H1 (cell line): ENCODE measurements around the gene SNRK. TPM values are rescaled to one million over a fixed set of nuclear protein-coding genes. Genes with fewer than 3 reads are reported as not detected.

ENCODE experiments used
- CHD7 ChIP-seq: fragments of 300-600 bp; sonication (generic); IDR thresholded peaks from 2 replicates; pipeline ENCODE4 v1.7.1; 2012; ENCODE audit warnings: low read length, moderate library complexity, mild to moderate bottlenecking, inconsistent platforms; ENCODE audit not compliant: insufficient replicate concordance
- CTCF ChIP-seq, 3 experiments: IDR thresholded peaks; 1 replicate in 2 of 3; 2 replicates in 1 of 3; pipeline versions ENCODE4 v1.5.1 to v1.6.1; 2011; ENCODE audit warnings: low read length in 3 of 3, mild to moderate bottlenecking in 3 of 3, inconsistent platforms in 2 of 3, low read depth in 1 of 3, moderate library complexity in 1 of 3; ENCODE audit not compliant: insufficient read depth in 1 of 3; ENCODE audit errors: control extremely low read depth in 1 of 3
- E2F6 ChIP-seq: IDR thresholded peaks from 2 replicates; pipeline ENCODE4 v1.6.1; 2012; ENCODE audit warnings: inconsistent platforms
- EGR1 ChIP-seq: IDR thresholded peaks from 2 replicates; pipeline ENCODE4 v1.6.1; 2011; ENCODE audit warnings: low read depth, low read length, borderline replicate concordance
- SIX5 ChIP-seq: IDR thresholded peaks from 2 replicates; pipeline ENCODE4 v1.6.1; 2011; ENCODE audit warnings: mild to moderate bottlenecking, low read depth, low read length
- SUZ12 ChIP-seq: fragments of 200-600 bp; sonication (generic); IDR thresholded peaks from 2 replicates; pipeline ENCODE4 v1.6.1; 2012; ENCODE audit warnings: mild to moderate bottlenecking, inconsistent platforms, low read length, moderate library complexity, mixed read lengths
- polyA plus RNA-seq, 7 experiments: library from polyadenylated mRNA; depleted of rRNA in 3 of 7; stranded (reverse) in 5 of 7; unstranded in 2 of 7; fragments of >200 nt in 5 of 7; fragments of 200-250 nt in 2 of 7; gene quantifications; 1 replicate in 5 of 7; 2 replicates in 1 of 7; 4 replicates in 1 of 7; pipeline versions ENCODE4 v1.2.1 to v1.2.3, GENCODE V29; 2011 to 2013; ENCODE audit warnings: missing spikeins in 2 of 7, mixed read lengths in 2 of 7
- total RNA-seq: library from RNA; stranded (reverse); fragmentation: NEBNext Ultra II Directional; extraction: Animal tissue kit (Norgen Biotek cat#: 25700); gene quantifications from 2 replicates; pipeline ENCODE4 v1.2.1, GENCODE V29; 2021

SNRK gene
- total and polyA plus RNA-seq, 2 of the 8 experiments (the other 6 are each of a cell fraction or from before 2014, with no cell fraction given): 4.4 to 11.7 TPM

GRCh38 chr3:43379343-43379742 lies 93.0 kb downstream of the SNRK start (continued):
- no peak for TF ChIP-seq CHD7
- no peak for TF ChIP-seq EGR1
- no peak for TF ChIP-seq SIX5
- TF ChIP-seq E2F6: no peak
- TF ChIP-seq CTCF (IDR thresholded peaks at IDR 0.05; ENCODE audit: control extremely low read depth in 1 of 3, insufficient read depth in 1 of 3, low read depth in 1 of 3, low read length in 3 of 3): no peak
- TF ChIP-seq SUZ12: no peak
